IMR-90 (cell line): Measurements from ENCODE around the gene CCR3.

Experiments
- CEBPB ChIP-seq: IDR thresholded peaks from 2 replicates; pipeline ENCODE4 v1.6.1; 2012; ENCODE audit warnings: low read depth, low read length, improper control_type of control experiment
- CHD1 ChIP-seq: IDR thresholded peaks from 2 replicates; pipeline ENCODE4 v1.6.1; 2012; ENCODE audit warnings: low read depth, low read length, improper control_type of control experiment
- FOS ChIP-seq: fragments of 150-350 bp; IDR thresholded peaks from 2 replicates; pipeline ENCODE4 v1.6.1; 2016; ENCODE audit warnings: low read depth, low read length
- MAFK ChIP-seq: IDR thresholded peaks from 2 replicates; pipeline ENCODE4 v1.6.1; 2012; ENCODE audit warnings: low read depth, low read length, improper control_type of control experiment
- MXI1 ChIP-seq: IDR thresholded peaks from 2 replicates; pipeline ENCODE4 v1.6.1; 2012; ENCODE audit warnings: low read depth, mild to moderate bottlenecking, low read length, moderate library complexity, borderline replicate concordance
- NFE2L2 ChIP-seq: fragments of 150-350 bp; IDR thresholded peaks from 2 replicates; pipeline ENCODE4 v1.6.1; 2016; ENCODE audit warnings: low read depth, mild to moderate bottlenecking, low read length
- POLR2A ChIP-seq: IDR thresholded peaks from 2 replicates; pipeline ENCODE4 v1.6.1; 2012; ENCODE audit warnings: mild to moderate bottlenecking, low read depth, low read length
- RAD21 ChIP-seq: IDR thresholded peaks from 2 replicates; pipeline ENCODE4 v1.6.1; 2012; ENCODE audit warnings: low read length, improper control_type of control experiment
- RCOR1 ChIP-seq: IDR thresholded peaks from 2 replicates; pipeline ENCODE4 v1.6.1; 2012; ENCODE audit warnings: mild to moderate bottlenecking, low read length, improper control_type of control experiment; ENCODE audit not compliant: insufficient replicate concordance
- RFX5 ChIP-seq: IDR thresholded peaks from 2 replicates; pipeline ENCODE4 v1.8.0; 2012; ENCODE audit warnings: low read depth, mild to moderate bottlenecking, low read length, moderate library complexity
- SMC3 ChIP-seq: fragments of 150-350 bp; IDR thresholded peaks from 2 replicates; pipeline ENCODE4 v1.6.1; 2016; ENCODE audit warnings: low read depth, mild to moderate bottlenecking, antibody characterized with exemption, low read length, moderate library complexity
- TF ChIP-seq, protein P1 (sequence below): conservative IDR thresholded peaks from 2 replicates; pipeline ENCODE4 v1.5.1; 2012; ENCODE audit warnings: mild to moderate bottlenecking, low read depth, low read length, improper control_type of control experiment
- TF ChIP-seq, protein P2 (sequence below): fragments of 150-350 bp; IDR thresholded peaks from 2 replicates; pipeline ENCODE4 v1.6.1; 2017; ENCODE audit warnings: mild to moderate bottlenecking, antibody characterized with exemption, low read length, low read depth

DNA sequence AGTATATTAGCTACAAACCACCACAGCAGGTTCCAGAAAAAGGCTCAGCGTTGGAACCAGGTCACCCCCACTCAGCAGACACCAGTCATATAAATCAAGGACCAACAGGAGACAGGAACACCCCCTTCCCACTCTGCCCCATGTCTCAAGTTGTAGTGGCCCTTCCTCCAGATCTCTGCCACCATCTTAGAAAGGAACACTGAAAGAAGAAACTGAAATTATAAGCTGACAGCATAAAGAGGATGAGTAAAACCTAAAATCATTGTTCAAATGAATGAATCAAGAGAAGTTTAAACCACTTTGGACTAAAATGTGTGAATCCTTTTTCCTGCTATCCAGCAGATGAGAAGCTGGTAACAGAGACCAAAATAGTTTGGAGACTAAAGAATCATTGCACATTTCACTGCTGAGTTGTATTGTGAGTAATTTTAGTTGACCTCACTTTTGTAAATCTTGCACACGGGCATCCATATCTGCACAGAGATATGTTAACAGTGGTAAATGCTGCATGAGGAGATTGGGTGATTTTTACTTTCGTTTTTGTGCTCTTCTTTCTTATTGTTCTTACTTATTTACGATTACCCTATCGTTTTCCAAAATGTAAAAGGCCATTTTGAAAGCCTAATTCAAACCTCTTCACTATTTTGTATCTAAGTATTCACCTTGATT, 19.8 kb downstream of the CCR3 start:
- TF ChIP-seq POLR2A (no peak), CHD1 (no peak), FOS (no peak), CEBPB (no peak), SMC3 (no peak), RCOR1 (no peak), NFE2L2 (no peak), RAD21 (no peak), RFX5 (no peak), MXI1 (no peak), MAFK (no peak)
- TF ChIP-seq, protein P1, sequence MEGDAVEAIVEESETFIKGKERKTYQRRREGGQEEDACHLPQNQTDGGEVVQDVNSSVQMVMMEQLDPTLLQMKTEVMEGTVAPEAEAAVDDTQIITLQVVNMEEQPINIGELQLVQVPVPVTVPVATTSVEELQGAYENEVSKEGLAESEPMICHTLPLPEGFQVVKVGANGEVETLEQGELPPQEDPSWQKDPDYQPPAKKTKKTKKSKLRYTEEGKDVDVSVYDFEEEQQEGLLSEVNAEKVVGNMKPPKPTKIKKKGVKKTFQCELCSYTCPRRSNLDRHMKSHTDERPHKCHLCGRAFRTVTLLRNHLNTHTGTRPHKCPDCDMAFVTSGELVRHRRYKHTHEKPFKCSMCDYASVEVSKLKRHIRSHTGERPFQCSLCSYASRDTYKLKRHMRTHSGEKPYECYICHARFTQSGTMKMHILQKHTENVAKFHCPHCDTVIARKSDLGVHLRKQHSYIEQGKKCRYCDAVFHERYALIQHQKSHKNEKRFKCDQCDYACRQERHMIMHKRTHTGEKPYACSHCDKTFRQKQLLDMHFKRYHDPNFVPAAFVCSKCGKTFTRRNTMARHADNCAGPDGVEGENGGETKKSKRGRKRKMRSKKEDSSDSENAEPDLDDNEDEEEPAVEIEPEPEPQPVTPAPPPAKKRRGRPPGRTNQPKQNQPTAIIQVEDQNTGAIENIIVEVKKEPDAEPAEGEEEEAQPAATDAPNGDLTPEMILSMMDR = no peak
- TF ChIP-seq, protein P2, sequence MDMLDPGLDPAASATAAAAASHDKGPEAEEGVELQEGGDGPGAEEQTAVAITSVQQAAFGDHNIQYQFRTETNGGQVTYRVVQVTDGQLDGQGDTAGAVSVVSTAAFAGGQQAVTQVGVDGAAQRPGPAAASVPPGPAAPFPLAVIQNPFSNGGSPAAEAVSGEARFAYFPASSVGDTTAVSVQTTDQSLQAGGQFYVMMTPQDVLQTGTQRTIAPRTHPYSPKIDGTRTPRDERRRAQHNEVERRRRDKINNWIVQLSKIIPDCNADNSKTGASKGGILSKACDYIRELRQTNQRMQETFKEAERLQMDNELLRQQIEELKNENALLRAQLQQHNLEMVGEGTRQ = no peak
